SK-N-SH (cell line): ENCODE results near the gene RGS13. TPM values are rescaled to one million over a fixed set of nuclear protein-coding genes. Genes with fewer than 3 reads are reported as not detected.

Experiments
- CTCF ChIA-PET: fragments of 300-600, 350-600 bp; formaldehyde crosslinking; extraction: SDS; loops from one replicate; lab custom pipeline; 2021; lab: Yijun Ruan, JAX
- POLR2A ChIA-PET: fragments of 350-600 bp; sonication (Branson Sonifier 250); formaldehyde crosslinking; extraction: SDS; loops from one replicate; lab custom pipeline; 2020; ENCODE audit warnings: antibody characterized with exemption, inconsistent platforms; lab: Yijun Ruan, JAX
- DNase-seq: peaks from one replicate; pipeline ENCODE4 v3.0.0; 2012
- H2AFZ ChIP-seq: fragments of 200-600 bp; sonication (generic); 2 replicates; pipeline ENCODE4 v1.8.1; 2016; ENCODE audit warnings: antibody characterized with exemption, mild to moderate bottlenecking, low read depth
- H3F3A ChIP-seq: fragments of 200-600 bp; sonication (generic); replicated peaks from 2 replicates; pipeline ENCODE3; 2016; ENCODE audit warnings: antibody characterized with exemption, mild to moderate bottlenecking; ENCODE audit not compliant: insufficient read depth
- H3K27ac ChIP-seq, 2 experiments: fragments of 200-500 bp in 1 of 2; fragments of 200-600 bp in 1 of 2; sonication (Bioruptor generic) in 1 of 2; sonication (generic), shearing (Covaris generic) in 1 of 2; 2 replicates each; pipeline versions ENCODE4 v1.5.1 to v1.6.1; 2014 to 2016; ENCODE audit warnings: low read depth in 2 of 2, inconsistent platforms in 1 of 2, low read length in 1 of 2, mild to moderate bottlenecking in 1 of 2, mixed read lengths in 1 of 2
- H3K27me3 ChIP-seq: fragments of 200-600 bp; sonication (generic), shearing (Covaris generic); 2 replicates; pipeline ENCODE4 v1.6.1; 2016; ENCODE audit warnings: mixed run types; ENCODE audit not compliant: insufficient read depth
- H3K36me3 ChIP-seq, 2 experiments: fragments of 200-500 bp in 1 of 2; fragments of 200-600 bp in 1 of 2; sonication (Bioruptor generic) in 1 of 2; sonication (generic) in 1 of 2; replicated peaks in 1 of 2; 2 replicates each; pipeline versions ENCODE3 to v1.5.1; 2014 to 2016; ENCODE audit warnings: low read length in 1 of 2, mild to moderate bottlenecking in 1 of 2; ENCODE audit not compliant: insufficient read depth in 2 of 2, control insufficient read depth in 1 of 2
- H3K4me1 ChIP-seq, 2 experiments: fragments of 200-500 bp in 1 of 2; fragments of 200-600 bp in 1 of 2; sonication (Bioruptor generic) in 1 of 2; sonication (generic), shearing (Covaris generic) in 1 of 2; 2 replicates each; pipeline versions ENCODE4 v1.5.1 to v1.6.1; 2014 to 2016; ENCODE audit warnings: low read depth in 1 of 2, low read length in 1 of 2, mixed run types in 1 of 2; ENCODE audit not compliant: insufficient read depth in 2 of 2, control insufficient read depth in 1 of 2
- H3K4me2 ChIP-seq: fragments of 200-600 bp; sonication (generic), shearing (Covaris generic); 2 replicates; pipeline ENCODE4 v1.6.1; 2017; ENCODE audit warnings: mixed run types
- H3K4me3 ChIP-seq, 2 experiments: fragments of 200-500 bp in 1 of 2; fragments of 200-600 bp in 1 of 2; sonication (Bioruptor generic) in 1 of 2; sonication (generic), shearing (Covaris generic) in 1 of 2; 2 replicates each; pipeline versions ENCODE4 v1.5.1 to v1.8.1; 2014 to 2016; ENCODE audit warnings: low read depth in 2 of 2, inconsistent platforms in 1 of 2, low read length in 1 of 2, mild to moderate bottlenecking in 1 of 2, mixed read lengths in 1 of 2, moderate library complexity in 1 of 2
- H3K79me2 ChIP-seq: fragments of 200-600 bp; sonication (generic); 2 replicates; pipeline ENCODE4 v1.8.1; 2017; ENCODE audit warnings: mild to moderate bottlenecking; ENCODE audit not compliant: insufficient read depth
- H3K9ac ChIP-seq: fragments of 200-600 bp; sonication (generic); 2 replicates; pipeline ENCODE4 v1.6.1; 2017; ENCODE audit warnings: mixed run types
- H3K9me2 ChIP-seq: fragments of 200-600 bp; sonication (generic); 2 replicates; pipeline ENCODE4 v1.6.1; 2017; ENCODE audit warnings: mixed run types
- H3K9me3 ChIP-seq: fragments of 200-600 bp; sonication (generic); 2 replicates; pipeline ENCODE4 v1.6.1; 2017; ENCODE audit warnings: mixed run types, mild to moderate bottlenecking, moderate library complexity
- H4K20me1 ChIP-seq: fragments of 200-600 bp; sonication (generic); 2 replicates; pipeline ENCODE4 v1.6.1; 2017; ENCODE audit warnings: mild to moderate bottlenecking, mixed run types; ENCODE audit not compliant: insufficient read depth
- ELF1 ChIP-seq: IDR thresholded peaks from 2 replicates; pipeline ENCODE4 v1.4.0; 2012
- EP300 ChIP-seq, 2 experiments: IDR thresholded peaks; 2 replicates each; pipeline versions ENCODE4 v1.4.0 to v1.6.1; 2012; ENCODE audit warnings: borderline replicate concordance in 1 of 2, low read depth in 1 of 2, low read length in 1 of 2
- EZH2phosphoT487 ChIP-seq: fragments of 200-600 bp; sonication (generic); IDR thresholded peaks from 2 replicates; pipeline ENCODE4 v1.6.1; 2017; ENCODE audit warnings: low read depth, mixed run types, mild to moderate bottlenecking, antibody characterized with exemption, moderate library complexity, borderline replicate concordance
- FOSL2 ChIP-seq: IDR thresholded peaks from 2 replicates; pipeline ENCODE4 v1.4.0; 2012; ENCODE audit warnings: low read depth, mild to moderate bottlenecking, moderate library complexity, borderline replicate concordance
- GABPA ChIP-seq: IDR thresholded peaks from 2 replicates; pipeline ENCODE4 v1.4.0; 2012; ENCODE audit warnings: low read depth, mild to moderate bottlenecking
- NFIC ChIP-seq: IDR thresholded peaks from 2 replicates; pipeline ENCODE4 v1.4.0; 2012; ENCODE audit warnings: borderline replicate concordance
- RCOR1 ChIP-seq: fragments of 150-350 bp; IDR thresholded peaks from 2 replicates; pipeline ENCODE4 v1.6.1; 2017; ENCODE audit warnings: antibody characterized with exemption, low read length
- RFX5 ChIP-seq: IDR thresholded peaks from 2 replicates; pipeline ENCODE4 v1.6.1; 2012; ENCODE audit warnings: mild to moderate bottlenecking, improper control_type of control experiment, low read length
- RXRA ChIP-seq: IDR thresholded peaks from 2 replicates; pipeline ENCODE4 v1.4.0; 2012; ENCODE audit warnings: low read depth, mild to moderate bottlenecking, borderline replicate concordance
- TAF1 ChIP-seq: IDR thresholded peaks from 2 replicates; pipeline ENCODE4 v1.6.1; 2012; ENCODE audit warnings: low read depth, mild to moderate bottlenecking, low read length, moderate library complexity, borderline replicate concordance
- TCF12 ChIP-seq: IDR thresholded peaks from 2 replicates; pipeline ENCODE4 v1.4.0; 2012
- YY1 ChIP-seq: IDR thresholded peaks from 2 replicates; pipeline ENCODE4 v1.4.0; 2012; ENCODE audit warnings: low read depth, mild to moderate bottlenecking
- WGBS: methylation state at CpG from one replicate; pipeline ENCODE4 v1.1.6; 2017; ENCODE audit warnings: low lambda C conversion rate; 5-methylcytosine and 5-hydroxymethylcytosine counted together
- polyA plus RNA-seq, 3 experiments: library from polyadenylated mRNA; depleted of rRNA; stranded (reverse); fragments of >200 nt; gene quantifications; 2 replicates each; pipeline ENCODE4 v1.2.3, GENCODE V29; 2012
- TF ChIP-seq, protein P1 (sequence below): IDR thresholded peaks from 2 replicates; pipeline ENCODE4; 2012
- TF ChIP-seq, protein P2 (sequence below): fragments of 150-350 bp; IDR thresholded peaks from 2 replicates; pipeline ENCODE4 v1.6.1; 2016; ENCODE audit warnings: mild to moderate bottlenecking, low read depth, low read length
- TF ChIP-seq, protein P3 (sequence below): IDR thresholded peaks from 2 replicates; pipeline ENCODE4 v1.6.1; 2012; ENCODE audit warnings: mild to moderate bottlenecking, low read depth, low read length, moderate library complexity
- TF ChIP-seq, protein P4 (sequence below): IDR thresholded peaks from 2 replicates; pipeline ENCODE4 v1.4.0; 2012; ENCODE audit warnings: low read depth, borderline replicate concordance
- TF ChIP-seq, protein P5 (sequence below): IDR thresholded peaks from 2 replicates; pipeline ENCODE4 v1.4.0; 2012; ENCODE audit warnings: low read depth

Gene RGS13
- polyA plus RNA-seq, 1 of the 3 experiments (the other 2 are of a cell fraction) = not detected

DNA sequence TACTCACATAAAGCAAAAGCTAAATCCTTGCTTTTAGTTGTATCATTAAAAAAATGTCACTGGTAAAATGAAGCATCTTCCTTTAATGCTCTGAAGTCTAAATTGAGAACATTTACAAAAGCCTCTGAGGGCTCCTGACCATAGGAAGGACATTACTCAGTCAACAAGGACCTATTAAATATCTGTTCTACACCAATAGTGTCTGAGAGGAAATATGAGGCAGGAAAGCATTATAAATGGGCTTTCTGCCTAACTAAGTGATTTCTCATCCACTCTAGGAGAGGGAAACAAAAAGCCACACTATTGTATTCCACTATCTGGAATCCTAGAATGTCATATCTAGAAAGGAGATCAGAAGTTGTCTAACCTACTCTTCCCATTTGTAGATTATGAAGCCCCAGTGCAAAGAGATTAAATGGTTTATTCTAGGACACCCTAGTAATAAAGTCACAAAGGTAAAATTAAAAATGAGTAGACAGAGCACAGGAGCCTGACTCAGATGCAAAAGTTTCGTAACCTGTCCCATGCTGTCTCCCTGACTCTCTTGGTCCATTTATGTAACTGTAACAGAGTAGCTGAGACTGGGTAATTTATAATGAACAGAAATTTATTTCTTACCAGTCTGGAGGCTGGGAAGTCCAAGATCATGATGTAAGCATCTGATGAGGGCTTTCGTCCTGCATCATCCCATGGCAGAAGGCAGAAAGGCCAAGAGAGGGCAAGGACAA is 42.8 kb upstream of the RGS13 start:
- WGBS = 82% methylated on average over 2 of the region's 2 CpGs
- Histone ChIP-seq H3K27me3 (no peaks in the 10 kb centered on the region), H3K9me3 (no peaks in the 10 kb centered on the region), H3F3A (peaks cover 5% of the 10 kb centered on the region), H3K27ac (peak overlapping the region in 1 of 2 experiments; percentile 21; a peak in 1 of 4 replicates), H3K4me1 (peaks cover 5 to 16% of the 10 kb centered on the region in 2 experiments; a peak in 3 of 4 replicates), H3K4me3 (no peak overlapping the region), H3K4me2 (no peak overlapping the region), H2AFZ (no peak overlapping the region), H3K36me3 (no peaks in the 10 kb centered on the region), H3K9ac (no peak overlapping the region), H3K79me2 (no peaks in the 10 kb centered on the region), H4K20me1 (no peaks in the 10 kb centered on the region), H3K9me2 (no peaks in the 10 kb centered on the region)
- 0 out of 2 replicates have a peak, but pooled peaks have one; percentile 26 for TF ChIP-seq TCF12
- TF ChIP-seq EP300 (IDR thresholded peaks at IDR 0.05; ENCODE audit: borderline replicate concordance in 1 of 2, low read depth in 1 of 2, low read length in 1 of 2) = peak in 1 of 2 experiments; percentile 36; a peak in 1 of 4 replicates
- TF ChIP-seq, protein P1, sequence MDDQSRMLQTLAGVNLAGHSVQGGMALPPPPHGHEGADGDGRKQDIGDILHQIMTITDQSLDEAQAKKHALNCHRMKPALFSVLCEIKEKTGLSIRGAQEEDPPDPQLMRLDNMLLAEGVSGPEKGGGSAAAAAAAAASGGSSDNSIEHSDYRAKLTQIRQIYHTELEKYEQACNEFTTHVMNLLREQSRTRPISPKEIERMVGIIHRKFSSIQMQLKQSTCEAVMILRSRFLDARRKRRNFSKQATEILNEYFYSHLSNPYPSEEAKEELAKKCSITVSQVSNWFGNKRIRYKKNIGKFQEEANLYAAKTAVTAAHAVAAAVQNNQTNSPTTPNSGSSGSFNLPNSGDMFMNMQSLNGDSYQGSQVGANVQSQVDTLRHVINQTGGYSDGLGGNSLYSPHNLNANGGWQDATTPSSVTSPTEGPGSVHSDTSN = peak; percentile 41; the same call in 1 of the 2 replicates
- TF ChIP-seq NFIC = no peak
- ChIA-PET POLR2A (no interaction called here), CTCF (interaction anchor here (1.2 to 1.3 kb wide), 2 partner anchors 119 kb away, joined by 3 to 4 read pairs; no protein-coding TSS in a partner anchor)
- DNase-seq = no peak

DNA sequence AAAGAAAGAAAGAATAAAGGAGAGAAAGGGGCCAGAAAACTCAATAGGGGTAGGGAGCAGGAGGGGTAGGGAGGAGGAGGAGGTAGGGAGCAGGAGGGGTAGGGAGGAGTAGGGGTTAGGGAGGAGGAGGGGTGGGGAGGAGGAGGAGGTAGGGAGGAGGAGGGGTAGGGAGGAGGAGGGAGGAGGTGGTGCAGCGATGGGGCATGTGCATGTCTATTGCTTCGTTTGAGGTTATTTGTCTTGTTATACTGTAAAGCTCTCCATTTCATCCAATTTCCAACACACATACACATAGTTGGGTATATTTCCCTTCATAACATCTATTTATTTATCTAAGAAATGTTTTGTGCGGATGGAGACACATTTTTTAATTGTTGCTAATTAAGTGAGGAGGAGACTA is 40.6 kb upstream of the RGS13 start:
- CTCF ChIA-PET = no interaction called here
- DNase-seq = no peak
- H3K4me1 ChIP-seq = peaks cover 0 to 8% of the 10 kb centered on the region in 2 experiments; a peak in 3 of 4 replicates
- H3K9ac ChIP-seq = no peak overlapping the region
- POLR2A ChIA-PET = no interaction called here
- no peaks in the 10 kb centered on the region for H3K36me3 ChIP-seq
- H4K20me1 ChIP-seq = no peaks in the 10 kb centered on the region
- H3K27me3 ChIP-seq = no peaks in the 10 kb centered on the region
- no peak overlapping the region for H2AFZ ChIP-seq
- no peak overlapping the region for H3K27ac ChIP-seq
- 89% methylated on average over 3 of the region's 3 CpGs for WGBS
- H3K4me2 ChIP-seq = no peak overlapping the region
- no peak overlapping the region for H3K4me3 ChIP-seq
- H3K9me2 ChIP-seq = no peaks in the 10 kb centered on the region
- H3K79me2 ChIP-seq = no peaks in the 10 kb centered on the region
- H3K9me3 ChIP-seq = no peaks in the 10 kb centered on the region
- no peaks in the 10 kb centered on the region for H3F3A ChIP-seq
- TF ChIP-seq, protein P1 = no peak
- TF ChIP-seq RFX5 (no peak), RCOR1 (no peak), GABPA (no peak), YY1 (no peak), TCF12 (no peak), RXRA (no peak), FOSL2 (no peak), TAF1 (no peak), ELF1 (no peak), EZH2phosphoT487 (no peak)
- TF ChIP-seq, protein P2, sequence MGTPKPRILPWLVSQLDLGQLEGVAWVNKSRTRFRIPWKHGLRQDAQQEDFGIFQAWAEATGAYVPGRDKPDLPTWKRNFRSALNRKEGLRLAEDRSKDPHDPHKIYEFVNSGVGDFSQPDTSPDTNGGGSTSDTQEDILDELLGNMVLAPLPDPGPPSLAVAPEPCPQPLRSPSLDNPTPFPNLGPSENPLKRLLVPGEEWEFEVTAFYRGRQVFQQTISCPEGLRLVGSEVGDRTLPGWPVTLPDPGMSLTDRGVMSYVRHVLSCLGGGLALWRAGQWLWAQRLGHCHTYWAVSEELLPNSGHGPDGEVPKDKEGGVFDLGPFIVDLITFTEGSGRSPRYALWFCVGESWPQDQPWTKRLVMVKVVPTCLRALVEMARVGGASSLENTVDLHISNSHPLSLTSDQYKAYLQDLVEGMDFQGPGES = no peak
- TF ChIP-seq, protein P3, sequence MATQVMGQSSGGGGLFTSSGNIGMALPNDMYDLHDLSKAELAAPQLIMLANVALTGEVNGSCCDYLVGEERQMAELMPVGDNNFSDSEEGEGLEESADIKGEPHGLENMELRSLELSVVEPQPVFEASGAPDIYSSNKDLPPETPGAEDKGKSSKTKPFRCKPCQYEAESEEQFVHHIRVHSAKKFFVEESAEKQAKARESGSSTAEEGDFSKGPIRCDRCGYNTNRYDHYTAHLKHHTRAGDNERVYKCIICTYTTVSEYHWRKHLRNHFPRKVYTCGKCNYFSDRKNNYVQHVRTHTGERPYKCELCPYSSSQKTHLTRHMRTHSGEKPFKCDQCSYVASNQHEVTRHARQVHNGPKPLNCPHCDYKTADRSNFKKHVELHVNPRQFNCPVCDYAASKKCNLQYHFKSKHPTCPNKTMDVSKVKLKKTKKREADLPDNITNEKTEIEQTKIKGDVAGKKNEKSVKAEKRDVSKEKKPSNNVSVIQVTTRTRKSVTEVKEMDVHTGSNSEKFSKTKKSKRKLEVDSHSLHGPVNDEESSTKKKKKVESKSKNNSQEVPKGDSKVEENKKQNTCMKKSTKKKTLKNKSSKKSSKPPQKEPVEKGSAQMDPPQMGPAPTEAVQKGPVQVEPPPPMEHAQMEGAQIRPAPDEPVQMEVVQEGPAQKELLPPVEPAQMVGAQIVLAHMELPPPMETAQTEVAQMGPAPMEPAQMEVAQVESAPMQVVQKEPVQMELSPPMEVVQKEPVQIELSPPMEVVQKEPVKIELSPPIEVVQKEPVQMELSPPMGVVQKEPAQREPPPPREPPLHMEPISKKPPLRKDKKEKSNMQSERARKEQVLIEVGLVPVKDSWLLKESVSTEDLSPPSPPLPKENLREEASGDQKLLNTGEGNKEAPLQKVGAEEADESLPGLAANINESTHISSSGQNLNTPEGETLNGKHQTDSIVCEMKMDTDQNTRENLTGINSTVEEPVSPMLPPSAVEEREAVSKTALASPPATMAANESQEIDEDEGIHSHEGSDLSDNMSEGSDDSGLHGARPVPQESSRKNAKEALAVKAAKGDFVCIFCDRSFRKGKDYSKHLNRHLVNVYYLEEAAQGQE = no peak
- TF ChIP-seq, protein P4, sequence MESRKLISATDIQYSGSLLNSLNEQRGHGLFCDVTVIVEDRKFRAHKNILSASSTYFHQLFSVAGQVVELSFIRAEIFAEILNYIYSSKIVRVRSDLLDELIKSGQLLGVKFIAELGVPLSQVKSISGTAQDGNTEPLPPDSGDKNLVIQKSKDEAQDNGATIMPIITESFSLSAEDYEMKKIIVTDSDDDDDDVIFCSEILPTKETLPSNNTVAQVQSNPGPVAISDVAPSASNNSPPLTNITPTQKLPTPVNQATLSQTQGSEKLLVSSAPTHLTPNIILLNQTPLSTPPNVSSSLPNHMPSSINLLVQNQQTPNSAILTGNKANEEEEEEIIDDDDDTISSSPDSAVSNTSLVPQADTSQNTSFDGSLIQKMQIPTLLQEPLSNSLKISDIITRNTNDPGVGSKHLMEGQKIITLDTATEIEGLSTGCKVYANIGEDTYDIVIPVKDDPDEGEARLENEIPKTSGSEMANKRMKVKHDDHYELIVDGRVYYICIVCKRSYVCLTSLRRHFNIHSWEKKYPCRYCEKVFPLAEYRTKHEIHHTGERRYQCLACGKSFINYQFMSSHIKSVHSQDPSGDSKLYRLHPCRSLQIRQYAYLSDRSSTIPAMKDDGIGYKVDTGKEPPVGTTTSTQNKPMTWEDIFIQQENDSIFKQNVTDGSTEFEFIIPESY = no peak
- TF ChIP-seq, protein P5, sequence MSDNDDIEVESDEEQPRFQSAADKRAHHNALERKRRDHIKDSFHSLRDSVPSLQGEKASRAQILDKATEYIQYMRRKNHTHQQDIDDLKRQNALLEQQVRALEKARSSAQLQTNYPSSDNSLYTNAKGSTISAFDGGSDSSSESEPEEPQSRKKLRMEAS = no peak
